ENCODE data around the gene ICA1L.
"Not testable (repeated sequence)": the region's sequence is repeated elsewhere in the genome, so short reads cannot be mapped to it uniquely, and the experiment has no call there.

The ICA1L gene

GRCh38 chr2:202911512-202912341 lies 40.2 kb upstream of the ICA1L start, which contains the start of the genes CARF and WDR12:
Gene CARF (plus strand): TSS chr2:202912275. CDS start chr2:202941903, 29,628 bp downstream.
Gene WDR12 (minus strand): TSS chr2:202911673. CDS start chr2:202911476, 197 bp downstream.
- whole genome bisulfite sequencing, 2 donors (ENCODE audit: extremely low coverage in 2 of 2, insufficient read length in 2 of 2, insufficient replicate concordance in 1 of 2) = no CpG with 5 or more reads among the region's 39 CpGs
- peak within 1 kb of the TSS; percentile 91 for H2AFZ ChIP-seq (ENCODE audit: low read length)
- H3K4me1 ChIP-seq (ENCODE audit: control insufficient read depth in 2 of 2, insufficient read depth in 1 of 2, low read depth in 1 of 2, low read length in 2 of 2) = peaks cover 3% of the 10 kb centered on the region in 2 donors
- DNase-seq (ENCODE audit: low spot score) = peak; percentile 93
- H3K27ac ChIP-seq (replicated peaks; ENCODE audit: low read length) = peak within 1 kb of the TSS; percentile 94
- no peak within 1 kb of the TSS for H2BK15ac ChIP-seq (ENCODE audit: low read length)
- peaks cover 0 to 13% of the 10 kb centered on the region in 2 donors for H3K36me3 ChIP-seq (replicated peaks in 1 of 2; ENCODE audit: control insufficient read depth in 2 of 2, insufficient read depth in 2 of 2, low read length in 2 of 2)
- no peaks in the 10 kb centered on the region for H3K27me3 ChIP-seq (ENCODE audit: control insufficient read depth in 3 of 3, insufficient read depth in 3 of 3, low read depth in 1 of 3, low read length in 3 of 3)
- H4K91ac ChIP-seq (ENCODE audit: low read depth, low read length, poor library complexity) = no peak within 1 kb of the TSS
- no peak within 1 kb of the TSS for H3K14ac ChIP-seq (ENCODE audit: low read length)
- H3K9ac ChIP-seq (ENCODE audit: low read depth, low read length, poor library complexity) = peak within 1 kb of the TSS; percentile 78
- H3K4ac ChIP-seq (ENCODE audit: low read length) = no peak within 1 kb of the TSS
- no peak within 1 kb of the TSS for H2BK5ac ChIP-seq (ENCODE audit: low read length)
- H2BK12ac ChIP-seq (ENCODE audit: low read length) = no peak within 1 kb of the TSS
- H3K18ac ChIP-seq (ENCODE audit: low read length) = no peak within 1 kb of the TSS
- peak within 1 kb of the TSS; percentile 58 for H3K4me2 ChIP-seq (ENCODE audit: insufficient read depth, low read length, poor library complexity, severe bottlenecking)
- H2BK120ac ChIP-seq (ENCODE audit: low read depth, low read length) = no peak within 1 kb of the TSS
- H2AK5ac ChIP-seq (ENCODE audit: low read depth, low read length) = no peak within 1 kb of the TSS
- peak within 1 kb of the TSS; percentile 91 to 92 for H3K4me3 ChIP-seq (ENCODE audit: low read length in 2 of 2)
- no peak within 1 kb of the TSS for H3K23ac ChIP-seq (ENCODE audit: low read depth, low read length, poor library complexity)
- H3K9me3 ChIP-seq (replicated peaks in 1 of 2; ENCODE audit: control insufficient read depth in 2 of 2, insufficient read depth in 1 of 2, low read depth in 1 of 2, low read length in 2 of 2) = no peaks in the 10 kb centered on the region
- H3K79me1 ChIP-seq (ENCODE audit: low read depth, low read length) = peaks cover 2% of the 10 kb centered on the region
- H4K8ac ChIP-seq (ENCODE audit: low read depth, low read length) = no peak within 1 kb of the TSS

GRCh38 chr2:202911203-202911511 lies 39.6 kb upstream of the ICA1L start:
- Histone ChIP-seq H3K27me3 (ENCODE audit: control insufficient read depth in 3 of 3, insufficient read depth in 3 of 3, low read depth in 1 of 3, low read length in 3 of 3) (no peaks in the 10 kb centered on the region), H2BK15ac (ENCODE audit: low read length) (no peak overlapping the region), H2BK12ac (ENCODE audit: low read length) (no peak overlapping the region), H3K4me2 (ENCODE audit: insufficient read depth, low read length, poor library complexity, severe bottlenecking) (peak overlapping the region; percentile 58), H3K18ac (ENCODE audit: low read length) (no peak overlapping the region), H3K9ac (ENCODE audit: low read depth, low read length, poor library complexity) (peak overlapping the region; percentile 78), H3K9me3 (replicated peaks in 1 of 2; ENCODE audit: control insufficient read depth in 2 of 2, insufficient read depth in 1 of 2, low read depth in 1 of 2, low read length in 2 of 2) (peaks cover 0 to 4% of the 10 kb centered on the region in 2 donors), H3K4me3 (ENCODE audit: low read length in 2 of 2) (peak overlapping the region; percentile 91 to 92), H2AFZ (ENCODE audit: low read length) (peak overlapping the region; percentile 91), H3K79me1 (ENCODE audit: low read depth, low read length) (peaks cover 2% of the 10 kb centered on the region), H2AK5ac (ENCODE audit: low read depth, low read length) (no peak overlapping the region), H3K4me1 (ENCODE audit: control insufficient read depth in 2 of 2, insufficient read depth in 1 of 2, low read depth in 1 of 2, low read length in 2 of 2) (peaks cover 3% of the 10 kb centered on the region in 2 donors), H3K4ac (ENCODE audit: low read length) (no peak overlapping the region), H2BK5ac (ENCODE audit: low read length) (no peak overlapping the region), H3K27ac (replicated peaks; ENCODE audit: low read length) (no peak overlapping the region), H4K8ac (ENCODE audit: low read depth, low read length) (no peak overlapping the region), H3K14ac (ENCODE audit: low read length) (no peak overlapping the region), H4K91ac (ENCODE audit: low read depth, low read length, poor library complexity) (no peak overlapping the region), H2BK120ac (ENCODE audit: low read depth, low read length) (no peak overlapping the region), H3K23ac (ENCODE audit: low read depth, low read length, poor library complexity) (no peak overlapping the region), H3K36me3 (replicated peaks in 1 of 2; ENCODE audit: control insufficient read depth in 2 of 2, insufficient read depth in 2 of 2, low read length in 2 of 2) (peaks cover 0 to 19% of the 10 kb centered on the region in 2 donors)
- WGBS, 2 donors (ENCODE audit: extremely low coverage in 2 of 2, insufficient read length in 2 of 2, insufficient replicate concordance in 1 of 2) = no CpG with 5 or more reads among the region's 8 CpGs
- no peak for DNase-seq (ENCODE audit: low spot score)

GRCh38 chr2:202910698-202911097 lies 39.1 kb upstream of the ICA1L start:
- H3K79me1 ChIP-seq (ENCODE audit: low read depth, low read length) = peaks cover 2% of the 10 kb centered on the region
- H3K36me3 ChIP-seq (replicated peaks in 1 of 2; ENCODE audit: control insufficient read depth in 2 of 2, insufficient read depth in 2 of 2, low read length in 2 of 2) = peaks cover 0 to 24% of the 10 kb centered on the region in 2 donors
- no peak overlapping the region for H2BK15ac ChIP-seq (ENCODE audit: low read length)
- H3K4me1 ChIP-seq (ENCODE audit: control insufficient read depth in 2 of 2, insufficient read depth in 1 of 2, low read depth in 1 of 2, low read length in 2 of 2) = peaks cover 3% of the 10 kb centered on the region in 2 donors
- H4K91ac ChIP-seq (ENCODE audit: low read depth, low read length, poor library complexity) = no peak overlapping the region
- H2AFZ ChIP-seq (ENCODE audit: low read length) = no peak overlapping the region
- no peak overlapping the region for H3K4ac ChIP-seq (ENCODE audit: low read length)
- H3K4me2 ChIP-seq (ENCODE audit: insufficient read depth, low read length, poor library complexity, severe bottlenecking) = no peak overlapping the region
- no peak overlapping the region for H2AK5ac ChIP-seq (ENCODE audit: low read depth, low read length)
- H3K27me3 ChIP-seq (ENCODE audit: control insufficient read depth in 3 of 3, insufficient read depth in 3 of 3, low read depth in 1 of 3, low read length in 3 of 3) = no peaks in the 10 kb centered on the region
- WGBS, 2 donors (ENCODE audit: extremely low coverage in 2 of 2, insufficient read length in 2 of 2, insufficient replicate concordance in 1 of 2) = no CpG with 5 or more reads among the region's 3 CpGs
- no peak overlapping the region for H3K18ac ChIP-seq (ENCODE audit: low read length)
- H3K4me3 ChIP-seq (ENCODE audit: low read length in 2 of 2) = peak overlapping the region in 1 of 2 donors; percentile 91
- no peak for DNase-seq (ENCODE audit: low spot score)
- no peak overlapping the region for H2BK120ac ChIP-seq (ENCODE audit: low read depth, low read length)
- H2BK12ac ChIP-seq (ENCODE audit: low read length) = no peak overlapping the region
- H3K27ac ChIP-seq (replicated peaks; ENCODE audit: low read length) = no peak overlapping the region
- H3K9ac ChIP-seq (ENCODE audit: low read depth, low read length, poor library complexity) = no peak overlapping the region
- H3K14ac ChIP-seq (ENCODE audit: low read length) = no peak overlapping the region
- no peak overlapping the region for H3K23ac ChIP-seq (ENCODE audit: low read depth, low read length, poor library complexity)
- H4K8ac ChIP-seq (ENCODE audit: low read depth, low read length) = no peak overlapping the region
- peaks cover 0 to 8% of the 10 kb centered on the region in 2 donors for H3K9me3 ChIP-seq (replicated peaks in 1 of 2; ENCODE audit: control insufficient read depth in 2 of 2, insufficient read depth in 1 of 2, low read depth in 1 of 2, low read length in 2 of 2)
- no peak overlapping the region for H2BK5ac ChIP-seq (ENCODE audit: low read length)

- not testable (repeated sequence) for H3K9ac ChIP-seq (ENCODE audit: low read depth, low read length, poor library complexity); H2BK12ac ChIP-seq (ENCODE audit: low read length); H2AFZ ChIP-seq (ENCODE audit: low read length); H2BK120ac ChIP-seq (ENCODE audit: low read depth, low read length); H2BK15ac ChIP-seq (ENCODE audit: low read length); H3K4me1 ChIP-seq (ENCODE audit: control insufficient read depth in 2 of 2, insufficient read depth in 1 of 2, low read depth in 1 of 2, low read length in 2 of 2); H2BK5ac ChIP-seq (ENCODE audit: low read length); H3K14ac ChIP-seq (ENCODE audit: low read length); H3K79me1 ChIP-seq (ENCODE audit: low read depth, low read length); H2AK5ac ChIP-seq (ENCODE audit: low read depth, low read length); DNase-seq (ENCODE audit: low spot score); H3K4me2 ChIP-seq (ENCODE audit: insufficient read depth, low read length, poor library complexity, severe bottlenecking); H3K27ac ChIP-seq (replicated peaks; ENCODE audit: low read length); H4K91ac ChIP-seq (ENCODE audit: low read depth, low read length, poor library complexity); H3K27me3 ChIP-seq (ENCODE audit: control insufficient read depth in 3 of 3, insufficient read depth in 3 of 3, low read depth in 1 of 3, low read length in 3 of 3); H4K8ac ChIP-seq (ENCODE audit: low read depth, low read length); H3K23ac ChIP-seq (ENCODE audit: low read depth, low read length, poor library complexity); H3K18ac ChIP-seq (ENCODE audit: low read length); H3K4ac ChIP-seq (ENCODE audit: low read length)
- Histone ChIP-seq H3K36me3 (replicated peaks in 1 of 2; ENCODE audit: control insufficient read depth in 2 of 2, insufficient read depth in 2 of 2, low read length in 2 of 2) (peaks cover 0 to 28% of the 10 kb centered on the region in 2 donors), H3K9me3 (replicated peaks in 1 of 2; ENCODE audit: control insufficient read depth in 2 of 2, insufficient read depth in 1 of 2, low read depth in 1 of 2, low read length in 2 of 2) (peaks cover 0 to 13% of the 10 kb centered on the region in 2 donors), H3K4me3 (ENCODE audit: low read length in 2 of 2) (peak overlapping the region in 1 of 2 donors; percentile 91)
- no CpG with 5 or more reads among the region's 5 CpGs for WGBS, 2 donors (ENCODE audit: extremely low coverage in 2 of 2, insufficient read length in 2 of 2, insufficient replicate concordance in 1 of 2)
Measured at GRCh38 chr2:202910250-202910649, 38.7 kb upstream of the ICA1L start.
